CD4-positive, alpha-beta T cell treated with Interleukin-4 for 4 hours (primary cell): ENCODE measurements around the gene BCAS1.

Experiments
- DNase-seq: peaks from one replicate; pipeline ENCODE4 v3.0.0-alpha.2; 2020

Gene BCAS1

GRCh38 chr20:53921443-53921973 lies 148.9 kb downstream of the BCAS1 start:
- DNase-seq = no peak

DNA sequence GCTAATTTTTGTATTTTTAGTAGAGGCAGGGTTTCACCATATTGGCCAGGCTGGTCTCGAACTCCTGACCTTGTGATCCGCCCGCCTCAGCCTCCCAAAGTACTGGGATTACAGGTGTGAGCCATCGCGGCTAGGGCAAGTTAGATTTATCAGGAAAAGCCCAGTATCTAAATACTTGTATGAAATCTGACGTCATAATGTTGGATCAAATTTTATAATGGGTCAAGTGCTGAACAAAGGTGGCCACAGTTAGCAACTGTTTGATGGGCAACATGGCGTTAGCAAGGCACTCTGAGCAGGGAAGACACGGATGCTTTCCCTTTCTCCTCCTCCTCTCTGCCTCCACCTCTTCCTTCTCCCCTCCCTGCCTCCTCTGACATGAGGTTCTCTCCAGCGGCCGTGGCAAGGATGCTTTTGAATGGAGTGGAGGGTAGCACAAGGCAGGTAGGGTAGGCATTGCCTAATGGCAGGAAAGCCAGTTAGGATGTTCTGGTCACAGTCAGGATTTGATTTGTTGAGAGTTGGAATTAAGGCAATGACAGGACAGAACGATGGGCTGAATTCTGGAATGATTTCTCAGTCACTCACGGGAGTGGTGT lies 149.6 kb downstream of the BCAS1 start:
- no peak for DNase-seq

GRCh38 chr20:53919886-53920285 lies 150.5 kb downstream of the BCAS1 start:
- DNase-seq = no peak

DNA sequence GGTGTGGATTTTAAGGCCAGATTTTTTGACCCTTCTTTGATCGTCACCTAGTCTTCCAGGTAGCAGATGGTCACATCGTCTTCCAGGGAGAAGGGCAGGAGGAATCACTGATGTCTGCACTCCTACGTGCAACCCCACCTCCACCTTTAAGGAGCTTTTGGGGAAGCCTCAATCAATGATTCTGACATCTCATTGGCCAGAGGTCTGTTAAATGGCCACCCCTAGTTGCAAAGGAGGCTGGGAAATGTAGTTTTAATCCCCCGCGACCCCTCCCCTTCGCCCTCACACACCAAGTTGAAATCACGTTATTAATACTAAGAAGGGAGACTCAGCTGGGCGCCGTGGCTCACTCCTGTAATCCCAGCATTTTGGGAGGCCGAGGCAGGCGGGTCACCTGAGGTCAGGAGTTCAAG lies 151.4 kb downstream of the BCAS1 start:
- DNase-seq = no peak

GRCh38 chr20:53918020-53918311 lies 152.4 kb downstream of the BCAS1 start:
- DNase-seq = no peak

GRCh38 chr20:53917145-53918019 lies 153.0 kb downstream of the BCAS1 start:
- no peak for DNase-seq

DNA sequence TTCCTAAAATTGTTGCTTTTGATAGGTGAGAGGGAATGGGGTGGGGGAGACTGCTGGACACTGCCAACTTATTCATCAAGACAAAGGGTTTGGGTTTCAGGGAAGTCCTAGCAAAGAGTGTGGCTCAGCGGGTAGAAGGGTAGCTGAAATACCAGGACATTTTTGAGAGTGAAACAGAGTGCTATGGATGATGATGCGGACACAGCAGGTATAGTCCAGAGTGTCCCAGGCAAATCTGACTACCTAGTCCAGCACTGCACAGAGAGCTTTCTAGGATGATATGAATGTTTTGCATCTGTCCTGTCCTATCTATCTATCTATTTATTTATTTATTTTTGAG lies 154.3 kb downstream of the BCAS1 start:
- DNase-seq = no peak

DNA sequence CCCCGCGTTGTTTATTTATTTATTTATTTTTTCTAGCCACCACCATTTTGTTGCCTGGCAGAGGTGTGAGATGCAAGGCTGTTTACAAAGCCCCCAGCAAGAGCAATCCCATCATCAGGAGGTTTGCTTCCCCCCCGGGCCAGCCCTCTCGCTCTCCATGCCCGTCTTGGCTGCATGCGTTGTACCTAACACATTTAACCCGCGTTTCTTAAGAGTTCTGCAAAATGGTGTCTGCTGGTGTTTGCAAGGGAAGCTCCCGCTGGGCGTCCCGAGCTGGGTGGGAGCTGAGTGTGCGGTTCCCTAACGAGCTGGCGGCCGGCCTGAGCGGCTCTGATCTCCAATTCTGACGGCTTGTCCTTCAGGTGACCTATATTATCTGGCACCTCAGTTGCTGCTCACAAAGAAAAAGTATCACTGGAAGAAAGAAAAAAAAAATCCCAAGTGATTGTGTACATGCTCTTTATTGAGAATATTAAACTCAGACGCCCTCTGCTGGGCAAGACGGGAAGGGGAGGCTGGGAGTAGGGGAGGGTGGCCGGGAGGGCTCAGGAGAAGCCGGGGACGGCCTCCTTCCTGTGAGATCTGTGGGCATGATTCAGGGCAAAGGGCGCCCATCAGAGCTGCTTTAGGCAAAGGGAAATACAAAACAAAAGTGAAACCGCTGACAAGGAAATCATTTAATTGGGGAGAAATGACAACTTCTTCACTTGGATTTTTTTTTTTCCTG lies 154.8 kb downstream of the BCAS1 start:
- DNase-seq = peak; percentile 95

DNA sequence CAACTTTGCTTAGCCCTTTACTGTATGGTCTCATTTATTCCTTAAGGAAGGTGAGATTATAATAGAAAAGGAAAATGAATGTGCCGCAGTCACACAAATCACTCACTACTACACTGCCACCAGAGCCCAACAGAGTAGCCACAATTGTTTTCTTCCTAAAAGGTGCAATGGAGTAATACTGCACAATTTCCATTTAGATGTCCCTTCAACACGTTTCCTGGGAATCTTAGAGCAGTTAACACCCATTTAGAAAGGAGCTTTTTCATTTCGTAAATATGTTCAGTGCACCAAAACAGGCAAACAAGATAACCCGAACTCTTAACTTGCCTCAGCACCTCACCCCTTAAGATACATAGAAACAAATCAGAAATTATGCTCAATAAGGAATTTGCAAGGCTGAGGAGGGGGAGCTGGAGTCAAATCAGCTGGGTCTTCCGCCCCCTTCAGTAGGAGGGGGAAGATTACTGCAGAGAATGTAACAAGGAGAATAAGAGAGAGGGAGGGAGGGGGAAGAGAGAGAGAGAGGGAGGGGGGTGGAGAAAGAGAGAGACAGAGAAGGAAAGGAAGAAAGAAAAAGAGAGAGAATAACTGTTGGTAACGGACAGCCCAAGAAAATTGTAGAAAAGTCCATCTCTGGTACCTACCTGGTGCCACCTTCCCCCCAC lies 155.5 kb downstream of the BCAS1 start:
- DNase-seq = no peak

DNA sequence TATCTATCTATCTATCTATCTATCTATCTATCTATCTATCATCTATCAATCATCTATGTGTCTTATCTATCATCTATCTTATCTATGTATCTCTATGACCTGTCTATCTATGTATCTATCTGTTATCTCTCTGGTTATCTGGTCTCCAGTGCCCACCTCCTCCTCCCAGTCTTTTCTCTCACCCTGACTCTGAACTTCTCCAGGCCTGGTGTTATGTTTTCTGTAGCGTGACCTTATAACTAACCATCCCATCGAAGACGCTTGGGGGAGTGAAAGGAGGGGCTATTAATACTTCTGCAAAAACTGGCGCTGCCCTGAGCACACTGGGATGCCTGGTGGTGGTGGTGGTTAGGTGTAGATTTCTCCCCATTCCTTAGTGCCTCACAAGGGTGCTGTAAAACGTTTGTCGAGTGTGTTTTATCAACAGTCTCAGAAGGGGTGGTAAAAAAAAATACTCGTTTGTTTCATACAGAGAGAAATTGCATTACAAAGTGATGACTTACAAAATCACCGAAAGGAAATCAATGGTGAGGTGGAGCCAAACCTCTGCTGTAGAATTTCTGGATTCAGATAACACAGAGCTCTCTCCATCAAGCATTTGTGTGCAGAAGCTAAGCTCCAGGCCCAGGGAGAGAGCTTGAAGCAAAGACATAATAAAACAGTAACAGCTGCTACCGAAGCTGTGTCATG lies 156.2 kb downstream of the BCAS1 start:
- DNase-seq = no peak

GRCh38 chr20:53911301-53911700 lies 159.1 kb downstream of the BCAS1 start:
- DNase-seq = no peak

DNA sequence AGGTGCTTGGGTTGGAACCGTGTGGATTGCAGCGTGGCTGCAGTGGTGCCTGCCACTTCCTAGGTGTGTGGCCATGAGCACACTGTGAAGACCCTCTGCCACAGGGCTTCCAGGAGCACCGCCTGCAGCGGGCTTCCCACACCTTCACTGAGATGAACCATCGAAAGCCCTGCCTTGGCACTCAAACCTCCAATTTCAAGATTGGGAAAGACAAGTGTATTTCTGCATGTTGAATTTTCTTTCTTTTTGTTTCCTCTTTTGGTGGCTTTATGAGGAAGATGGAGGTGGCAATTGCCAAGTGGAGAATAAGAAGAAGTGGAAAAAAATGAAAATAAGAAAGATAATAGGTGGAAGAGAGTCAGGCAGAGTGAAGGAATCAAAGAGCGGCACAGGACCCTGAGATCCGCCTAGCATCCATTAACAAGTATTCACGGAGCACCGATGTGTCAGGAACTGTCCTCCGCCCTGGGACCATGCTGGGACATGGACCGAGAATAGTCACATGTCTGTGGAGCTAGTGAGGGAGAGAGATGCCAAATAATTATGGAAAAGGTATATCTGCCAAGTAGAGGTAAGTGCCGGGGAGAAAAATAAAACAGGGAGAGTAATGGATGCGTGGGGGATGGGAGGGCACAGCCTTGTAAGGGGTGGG lies 159.9 kb downstream of the BCAS1 start:
- no peak for DNase-seq

DNA sequence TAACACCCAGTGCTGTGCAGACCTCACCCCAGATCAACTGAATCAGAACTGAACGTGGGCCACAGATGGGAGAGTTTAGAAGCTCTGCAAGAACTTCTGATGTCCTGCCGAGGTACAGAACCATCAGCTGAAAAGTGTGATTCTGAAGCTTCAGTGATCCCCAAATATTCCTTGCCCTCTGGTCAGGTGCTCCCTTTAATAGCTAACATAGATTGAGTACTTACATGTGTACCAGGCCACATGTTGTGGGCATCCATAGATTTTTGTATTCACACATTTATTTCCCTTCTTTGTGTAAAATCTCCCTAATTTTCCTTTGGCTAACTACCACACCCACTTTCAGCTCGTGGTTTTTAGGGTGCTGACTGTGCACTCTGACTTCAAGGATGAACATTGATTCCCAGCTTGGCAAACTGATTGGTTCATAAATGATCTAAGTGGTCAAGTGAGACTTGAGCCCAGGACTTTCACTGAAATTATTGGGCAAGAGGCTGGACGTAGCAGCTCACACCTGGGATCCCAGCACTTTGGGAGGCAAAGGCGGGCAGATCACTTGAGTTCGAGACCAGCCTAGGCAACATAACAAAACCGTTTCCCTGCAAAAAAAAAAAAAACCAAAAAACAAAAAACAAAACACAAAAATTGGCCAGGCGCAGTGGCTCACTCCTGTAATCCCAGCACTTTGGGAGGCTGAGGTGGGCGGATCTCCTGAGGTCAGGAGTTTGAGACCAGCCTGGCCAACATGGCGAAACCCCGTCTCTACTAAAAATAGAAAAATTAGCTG lies 162.2 kb downstream of the BCAS1 start:
- DNase-seq = no peak

GRCh38 chr20:53905820-53906191 lies 164.6 kb downstream of the BCAS1 start:
- no peak for DNase-seq

DNA sequence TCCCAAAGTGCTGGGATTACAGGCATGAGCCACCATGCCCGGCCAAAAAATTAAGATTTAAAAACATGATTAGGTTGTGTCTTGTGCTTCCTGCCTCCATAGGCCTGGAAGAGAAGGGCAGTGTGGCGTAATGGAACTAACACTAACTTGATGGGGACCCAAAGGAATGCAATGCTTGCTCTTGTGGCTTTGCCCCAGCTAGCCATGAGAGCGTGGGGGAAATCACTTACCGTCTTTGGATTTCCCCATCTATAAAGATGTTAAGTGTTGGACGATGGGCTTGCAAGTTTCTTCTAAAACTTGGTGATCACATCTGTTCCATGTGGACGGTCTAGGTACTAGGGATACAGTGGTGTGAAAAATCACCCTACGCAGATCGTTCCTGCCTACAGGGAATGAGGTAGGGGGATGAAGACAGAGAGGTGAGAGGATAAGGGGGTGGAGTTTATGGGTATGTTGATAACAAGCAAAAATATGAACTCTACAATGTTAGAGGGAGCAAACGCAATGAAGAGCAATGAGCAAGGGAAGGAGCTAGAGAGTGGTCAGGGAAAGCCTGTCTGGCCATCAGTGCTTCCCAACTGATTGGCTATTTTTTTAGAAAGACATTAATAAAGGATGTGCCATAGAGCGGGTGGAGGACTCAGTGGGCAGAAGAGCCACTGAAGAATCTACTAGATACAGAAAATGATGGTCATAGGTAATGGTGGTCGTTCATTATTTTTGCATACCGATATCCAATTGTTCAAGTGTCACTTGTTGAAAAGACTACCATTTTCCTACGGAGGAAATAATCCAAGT lies 165.2 kb downstream of the BCAS1 start:
- no peak for DNase-seq

DNA sequence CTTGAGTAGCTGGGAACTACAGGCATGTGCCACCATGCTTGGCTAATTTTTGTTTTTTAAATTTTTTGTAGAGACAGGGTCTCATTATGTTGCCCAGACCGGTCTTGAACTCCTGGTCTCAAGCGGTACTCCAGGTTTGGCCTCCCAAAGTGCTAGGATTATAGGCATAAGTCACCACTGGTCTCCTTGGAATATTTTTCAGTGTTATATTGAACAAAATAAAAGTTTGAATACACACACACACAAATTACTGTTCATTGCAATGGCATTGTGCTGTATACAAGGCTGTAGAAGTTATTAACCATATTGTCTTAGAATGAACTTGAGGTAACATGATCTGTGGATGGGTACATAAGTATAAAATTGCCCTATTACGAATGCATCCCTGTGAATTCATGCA lies 166.1 kb downstream of the BCAS1 start:
- DNase-seq = no peak

GRCh38 chr20:53903652-53903987 lies 166.8 kb downstream of the BCAS1 start:
- no peak for DNase-seq

- DNase-seq = no peak
These were observed 167.3 kb downstream of the BCAS1 start for GRCh38 chr20:53902968-53903651.

GRCh38 chr20:53901497-53902096 lies 168.8 kb downstream of the BCAS1 start:
- no peak for DNase-seq

- DNase-seq = no peak
These were observed 169.3 kb downstream of the BCAS1 start for GRCh38 chr20:53901064-53901463.
